HL-60 (cell line): Measurements from ENCODE around the gene CACNG8.

Experiments used
- DNase-seq, 2 experiments: peaks; one replicate each; pipeline ENCODE4 v3.0.0-alpha.2; 2010 to 2020; ENCODE audit warnings: low read depth in 1 of 2, low spot score in 1 of 2
- H3K27ac ChIP-seq: fragments of 250-450 bp; sonication (Bioruptor Pico); replicated peaks from 2 replicates; pipeline ENCODE4 v1.5.1; 2020; ENCODE audit warnings: mild to moderate bottlenecking, moderate library complexity
- H3K27me3 ChIP-seq: fragments of 250-450 bp; sonication (Bioruptor Pico); 2 replicates; pipeline ENCODE4 v1.5.1; 2021; ENCODE audit warnings: mild to moderate bottlenecking, moderate library complexity; ENCODE audit not compliant: insufficient read depth, poor library complexity, severe bottlenecking
- H3K4me3 ChIP-seq: replicated peaks from 2 replicates; pipeline ENCODE4 v1.5.1; 2011; ENCODE audit warnings: mild to moderate bottlenecking, control low read depth, low read length; ENCODE audit not compliant: insufficient read depth
- GABPA ChIP-seq: IDR thresholded peaks from 2 replicates; pipeline ENCODE4 v1.6.1; 2012; ENCODE audit warnings: low read depth
- POLR2AphosphoS5 ChIP-seq: IDR thresholded peaks from 2 replicates; pipeline ENCODE4 v1.6.1; 2012; ENCODE audit warnings: low read depth
- SPI1 ChIP-seq: IDR thresholded peaks from 2 replicates; pipeline ENCODE4 v1.6.1; 2012; ENCODE audit warnings: low read depth, mild to moderate bottlenecking, borderline replicate concordance
- TF ChIP-seq, protein P1 (sequence below): IDR thresholded peaks from 2 replicates; pipeline ENCODE4 v1.6.1; 2012; ENCODE audit warnings: low read depth; ENCODE audit not compliant: insufficient replicate concordance
- TF ChIP-seq, protein P2 (sequence below): IDR thresholded peaks from one replicate; pipeline ENCODE4 v1.5.1; 2011; ENCODE audit warnings: low read length, control low read depth, inconsistent platforms; ENCODE audit not compliant: insufficient read depth

Gene CACNG8

DNA sequence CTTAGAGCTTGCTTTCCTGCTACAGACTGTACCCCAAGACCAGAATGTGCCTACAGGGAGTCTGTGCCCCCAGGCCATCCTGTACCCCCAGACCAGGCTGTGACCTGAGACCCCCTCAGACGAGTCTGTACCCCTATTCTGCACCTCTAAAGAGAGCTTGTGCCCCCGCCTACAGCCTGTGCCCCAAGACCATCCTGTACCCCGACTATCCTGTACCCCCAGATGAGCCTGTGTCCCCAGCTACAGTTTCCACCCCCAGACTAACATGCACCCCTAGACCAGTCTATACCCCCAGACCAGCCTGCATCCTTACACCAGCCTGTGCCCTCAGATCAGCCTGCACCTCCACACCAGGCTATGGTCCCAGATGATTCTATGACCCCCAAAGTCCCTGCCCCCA, 30.7 kb downstream of the CACNG8 start:
- Histone ChIP-seq H3K27me3 (peaks cover 20% of the 10 kb centered on the region), H3K4me3 (no peak overlapping the region), H3K27ac (no peak overlapping the region)
- TF ChIP-seq, protein P1, sequence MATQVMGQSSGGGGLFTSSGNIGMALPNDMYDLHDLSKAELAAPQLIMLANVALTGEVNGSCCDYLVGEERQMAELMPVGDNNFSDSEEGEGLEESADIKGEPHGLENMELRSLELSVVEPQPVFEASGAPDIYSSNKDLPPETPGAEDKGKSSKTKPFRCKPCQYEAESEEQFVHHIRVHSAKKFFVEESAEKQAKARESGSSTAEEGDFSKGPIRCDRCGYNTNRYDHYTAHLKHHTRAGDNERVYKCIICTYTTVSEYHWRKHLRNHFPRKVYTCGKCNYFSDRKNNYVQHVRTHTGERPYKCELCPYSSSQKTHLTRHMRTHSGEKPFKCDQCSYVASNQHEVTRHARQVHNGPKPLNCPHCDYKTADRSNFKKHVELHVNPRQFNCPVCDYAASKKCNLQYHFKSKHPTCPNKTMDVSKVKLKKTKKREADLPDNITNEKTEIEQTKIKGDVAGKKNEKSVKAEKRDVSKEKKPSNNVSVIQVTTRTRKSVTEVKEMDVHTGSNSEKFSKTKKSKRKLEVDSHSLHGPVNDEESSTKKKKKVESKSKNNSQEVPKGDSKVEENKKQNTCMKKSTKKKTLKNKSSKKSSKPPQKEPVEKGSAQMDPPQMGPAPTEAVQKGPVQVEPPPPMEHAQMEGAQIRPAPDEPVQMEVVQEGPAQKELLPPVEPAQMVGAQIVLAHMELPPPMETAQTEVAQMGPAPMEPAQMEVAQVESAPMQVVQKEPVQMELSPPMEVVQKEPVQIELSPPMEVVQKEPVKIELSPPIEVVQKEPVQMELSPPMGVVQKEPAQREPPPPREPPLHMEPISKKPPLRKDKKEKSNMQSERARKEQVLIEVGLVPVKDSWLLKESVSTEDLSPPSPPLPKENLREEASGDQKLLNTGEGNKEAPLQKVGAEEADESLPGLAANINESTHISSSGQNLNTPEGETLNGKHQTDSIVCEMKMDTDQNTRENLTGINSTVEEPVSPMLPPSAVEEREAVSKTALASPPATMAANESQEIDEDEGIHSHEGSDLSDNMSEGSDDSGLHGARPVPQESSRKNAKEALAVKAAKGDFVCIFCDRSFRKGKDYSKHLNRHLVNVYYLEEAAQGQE, result no peak
- TF ChIP-seq GABPA (no peak), POLR2AphosphoS5 (no peak), SPI1 (no peak)
- TF ChIP-seq, protein P2, sequence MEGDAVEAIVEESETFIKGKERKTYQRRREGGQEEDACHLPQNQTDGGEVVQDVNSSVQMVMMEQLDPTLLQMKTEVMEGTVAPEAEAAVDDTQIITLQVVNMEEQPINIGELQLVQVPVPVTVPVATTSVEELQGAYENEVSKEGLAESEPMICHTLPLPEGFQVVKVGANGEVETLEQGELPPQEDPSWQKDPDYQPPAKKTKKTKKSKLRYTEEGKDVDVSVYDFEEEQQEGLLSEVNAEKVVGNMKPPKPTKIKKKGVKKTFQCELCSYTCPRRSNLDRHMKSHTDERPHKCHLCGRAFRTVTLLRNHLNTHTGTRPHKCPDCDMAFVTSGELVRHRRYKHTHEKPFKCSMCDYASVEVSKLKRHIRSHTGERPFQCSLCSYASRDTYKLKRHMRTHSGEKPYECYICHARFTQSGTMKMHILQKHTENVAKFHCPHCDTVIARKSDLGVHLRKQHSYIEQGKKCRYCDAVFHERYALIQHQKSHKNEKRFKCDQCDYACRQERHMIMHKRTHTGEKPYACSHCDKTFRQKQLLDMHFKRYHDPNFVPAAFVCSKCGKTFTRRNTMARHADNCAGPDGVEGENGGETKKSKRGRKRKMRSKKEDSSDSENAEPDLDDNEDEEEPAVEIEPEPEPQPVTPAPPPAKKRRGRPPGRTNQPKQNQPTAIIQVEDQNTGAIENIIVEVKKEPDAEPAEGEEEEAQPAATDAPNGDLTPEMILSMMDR, result no peak
- no peak for DNase-seq

DNA sequence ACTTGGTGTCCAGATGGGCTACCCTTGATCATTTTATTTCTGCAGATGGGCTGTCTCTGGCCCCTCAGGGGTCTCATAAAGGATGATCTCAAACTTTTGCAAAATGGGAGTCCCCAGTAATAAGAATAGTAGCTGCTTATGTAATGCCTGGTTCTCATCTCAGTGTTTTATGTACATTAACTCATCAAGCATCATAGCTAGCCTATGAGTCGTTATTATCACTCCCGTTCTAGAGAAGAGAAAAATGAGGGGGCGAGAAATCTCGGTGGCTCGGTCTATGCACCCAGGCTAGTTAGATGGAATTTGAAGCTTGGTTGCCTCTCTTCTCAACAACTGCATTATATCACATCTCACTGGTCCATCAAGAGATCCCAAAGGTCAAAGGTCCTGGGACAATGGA, 32.1 kb downstream of the CACNG8 start:
- no peak for TF ChIP-seq GABPA
- TF ChIP-seq, protein P2, result no peak
- TF ChIP-seq, protein P1, result no peak
- TF ChIP-seq POLR2AphosphoS5, result no peak
- no peak for TF ChIP-seq SPI1
- Histone ChIP-seq H3K27ac (no peak overlapping the region), H3K4me3 (no peak overlapping the region), H3K27me3 (peaks cover 20% of the 10 kb centered on the region)
- no peak for DNase-seq

DNA sequence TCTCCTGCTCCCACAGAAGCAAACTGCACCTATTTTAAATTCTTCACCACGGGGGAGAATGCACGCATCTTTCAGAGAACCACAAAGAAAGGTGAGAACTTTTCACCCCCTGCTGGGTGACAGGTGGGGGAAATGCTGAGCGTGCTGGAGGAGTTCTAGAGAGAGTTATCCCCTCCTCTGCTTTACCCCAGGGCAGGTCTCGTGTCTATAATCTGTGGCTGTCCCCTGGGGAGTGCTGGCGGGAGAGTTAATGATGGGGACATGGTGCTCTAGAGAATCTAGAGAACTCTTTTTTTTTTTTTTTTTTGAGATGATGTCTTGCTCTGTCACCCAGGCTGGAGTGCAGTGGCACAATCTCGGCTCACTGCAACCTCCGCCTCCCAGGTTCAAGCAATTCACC, 35.5 kb downstream of the CACNG8 start:
- no peak overlapping the region for H3K4me3 ChIP-seq
- H3K27me3 ChIP-seq, result peaks cover 3% of the 10 kb centered on the region
- H3K27ac ChIP-seq, result no peak overlapping the region
- TF ChIP-seq, protein P2, result no peak
- TF ChIP-seq POLR2AphosphoS5 (no peak), GABPA (no peak), SPI1 (no peak)
- TF ChIP-seq, protein P1, result no peak
- no peak for DNase-seq
